Neural progenitor cell (in vitro differentiated cells): ENCODE measurements around the gene ALG12. TPM values are rescaled to one million over a fixed set of nuclear protein-coding genes. Genes with fewer than 3 reads are reported as not detected.
"Not testable (repeated sequence)": the region's sequence is repeated elsewhere in the genome, so short reads cannot be mapped to it uniquely, and the experiment has no call there.

Source experiments
- DNase-seq: peaks from one replicate; pipeline ENCODE4 v3.0.0-alpha.2; 2016; ENCODE audit warnings: low spot score
- H2AFZ ChIP-seq: fragments of 200-600 bp; sonication (generic); replicated peaks from 2 replicates; pipeline ENCODE4 v1.6.1; 2016; ENCODE audit warnings: antibody characterized with exemption
- H3F3A ChIP-seq: fragments of 200-600 bp; sonication (generic); 2 replicates; pipeline ENCODE4 v1.6.1; 2016; ENCODE audit warnings: antibody characterized with exemption, low read depth
- H3K27ac ChIP-seq: fragments of 200-600 bp; sonication (generic); 2 replicates; pipeline ENCODE4 v1.5.1; 2016; ENCODE audit warnings: mild to moderate bottlenecking
- H3K27me3 ChIP-seq: fragments of 200-600 bp; sonication (generic); 2 replicates; pipeline ENCODE4 v1.6.1; 2016; ENCODE audit warnings: mild to moderate bottlenecking, moderate library complexity
- H3K36me3 ChIP-seq: fragments of 200-600 bp; sonication (generic); 2 replicates; pipeline ENCODE4 v1.5.1; 2016
- H3K4me1 ChIP-seq: fragments of 200-600 bp; sonication (generic); 2 replicates; pipeline ENCODE4 v1.6.1; 2016; ENCODE audit warnings: mixed run types
- H3K4me2 ChIP-seq: fragments of 200-600 bp; sonication (generic); 2 replicates; pipeline ENCODE4 v1.6.1; 2016
- H3K4me3 ChIP-seq: fragments of 200-600 bp; sonication (generic); 2 replicates; pipeline ENCODE4 v1.5.1; 2016
- H3K79me2 ChIP-seq: fragments of 200-600 bp; sonication (generic); 2 replicates; pipeline ENCODE4 v1.6.1; 2016; ENCODE audit warnings: low read depth
- H3K9ac ChIP-seq: fragments of 200-600 bp; sonication (generic); 2 replicates; pipeline ENCODE4 v1.6.1; 2016
- H3K9me3 ChIP-seq: fragments of 200-600 bp; sonication (generic); 2 replicates; pipeline ENCODE4 v1.5.1; 2016; ENCODE audit warnings: low read depth
- H4K20me1 ChIP-seq: fragments of 200-600 bp; sonication (generic); 2 replicates; pipeline ENCODE4 v1.6.1; 2016; ENCODE audit warnings: low read depth
- H3K27ac Mint-ChIP-seq: 3 replicates; pipeline ENCODE4 v1.8.0; 2021; ENCODE audit warnings: mixed read lengths
- H3K27me3 Mint-ChIP-seq: 2 replicates; pipeline ENCODE4 v1.8.0; 2022; ENCODE audit warnings: low read depth, mild to moderate bottlenecking, inconsistent platforms, moderate library complexity, mixed read lengths; ENCODE audit not compliant: insufficient read depth
- H3K36me3 Mint-ChIP-seq: 3 replicates; pipeline ENCODE4 v1.8.0; 2021; ENCODE audit warnings: mixed read lengths
- H3K4me1 Mint-ChIP-seq: 3 replicates; pipeline ENCODE4 v1.8.0; 2021; ENCODE audit warnings: mixed read lengths
- H3K4me3 Mint-ChIP-seq: 3 replicates; pipeline ENCODE4 v1.8.0; 2021; ENCODE audit warnings: mild to moderate bottlenecking, moderate library complexity, mixed read lengths
- H3K9me3 Mint-ChIP-seq: 3 replicates; pipeline ENCODE4 v1.8.0; 2020; ENCODE audit warnings: mixed read lengths
- CTCF ChIP-seq: fragments of 200-600 bp; sonication (generic); IDR thresholded peaks from 2 replicates; pipeline ENCODE4 v1.5.1; 2017; ENCODE audit warnings: antibody characterized with exemption, mild to moderate bottlenecking
- EZH2 ChIP-seq: fragments of 200-600 bp; sonication (generic); IDR thresholded peaks from 2 replicates; pipeline ENCODE4 v1.6.1; 2017; ENCODE audit warnings: antibody characterized with exemption, mild to moderate bottlenecking, moderate library complexity
- EZH2phosphoT487 ChIP-seq: fragments of 200-600 bp; sonication (generic); IDR thresholded peaks from 2 replicates; pipeline ENCODE4 v1.6.1; 2017; ENCODE audit warnings: antibody characterized with exemption
- total RNA-seq: library from RNA; depleted of rRNA; stranded (reverse); fragments of >200 nt; gene quantifications from 2 replicates; pipeline ENCODE4 v1.2.3, GENCODE V29; 2015; ENCODE audit warnings: low replicate concordance

The ALG12 gene
- total RNA-seq, 1 donor from 2014 or later, result 4.9 TPM

- Histone ChIP-seq H3K4me1 (peaks cover 14% of the 10 kb centered on the region), H2AFZ (no peak overlapping the region), H3K79me2 (no peaks in the 10 kb centered on the region), H3K4me3 (no peak overlapping the region), H4K20me1 (no peaks in the 10 kb centered on the region), H3K36me3 (no peaks in the 10 kb centered on the region), H3K9me3 (no peaks in the 10 kb centered on the region), H3K9ac (no peak overlapping the region), H3K27me3 (no peaks in the 10 kb centered on the region), H3K4me2 (no peak overlapping the region), H3F3A (no peaks in the 10 kb centered on the region), H3K27ac (no peak overlapping the region)
- DNase-seq, result no peak
- Mint-ChIP-seq H3K27ac (no peak overlapping the region), H3K9me3 (no peaks in the 10 kb centered on the region), H3K4me3 (no peak overlapping the region), H3K36me3 (no peaks in the 10 kb centered on the region), H3K4me1 (peaks cover 12% of the 10 kb centered on the region), H3K27me3 (no peaks in the 10 kb centered on the region)
- TF ChIP-seq CTCF, result no peak
Observed at GRCh38 chr22:49947296-49947622, 29.0 kb upstream of the ALG12 start.

GRCh38 chr22:49946612-49947295 is 28.5 kb upstream of the ALG12 start:
- Mint-ChIP-seq H3K4me3 (no peak overlapping the region), H3K36me3 (no peaks in the 10 kb centered on the region), H3K9me3 (no peaks in the 10 kb centered on the region), H3K27me3 (no peaks in the 10 kb centered on the region), H3K4me1 (peaks cover 12% of the 10 kb centered on the region), H3K27ac (peak overlapping the region; percentile 42)
- H3K27me3 ChIP-seq, result no peaks in the 10 kb centered on the region
- no peak overlapping the region for H3K27ac ChIP-seq
- H3K4me3 ChIP-seq, result no peak overlapping the region
- DNase-seq, result peak; percentile 54
- no peaks in the 10 kb centered on the region for H3K9me3 ChIP-seq
- H3K4me2 ChIP-seq, result no peak overlapping the region
- H3K36me3 ChIP-seq, result no peaks in the 10 kb centered on the region
- no peak overlapping the region for H2AFZ ChIP-seq
- H3K79me2 ChIP-seq, result no peaks in the 10 kb centered on the region
- no peak overlapping the region for H3K9ac ChIP-seq
- peaks cover 14% of the 10 kb centered on the region for H3K4me1 ChIP-seq
- TF ChIP-seq EZH2phosphoT487 (no peak), CTCF (no peak), EZH2 (no peak)
- H3F3A ChIP-seq, result no peaks in the 10 kb centered on the region
- H4K20me1 ChIP-seq, result no peaks in the 10 kb centered on the region

- not testable (repeated sequence) for H3K4me3 Mint-ChIP-seq, H3K4me3 ChIP-seq, H3K27me3 ChIP-seq, H2AFZ ChIP-seq, H3K4me2 ChIP-seq, H3K36me3 ChIP-seq, H3K9me3 ChIP-seq, DNase-seq, H4K20me1 ChIP-seq, H3K27me3 Mint-ChIP-seq, H3K79me2 ChIP-seq, H3K9ac ChIP-seq, H3F3A ChIP-seq, H3K27ac Mint-ChIP-seq, H3K27ac ChIP-seq, H3K36me3 Mint-ChIP-seq, H3K9me3 Mint-ChIP-seq
- H3K4me1 Mint-ChIP-seq, result peaks cover 12% of the 10 kb centered on the region
- peaks cover 10% of the 10 kb centered on the region for H3K4me1 ChIP-seq
Observed at GRCh38 chr22:49945042-49945794, 27.0 kb upstream of the ALG12 start.

- no peak overlapping the region for H3K4me3 ChIP-seq
- no peak overlapping the region for H3K9ac ChIP-seq
- Mint-ChIP-seq H3K9me3 (peaks cover 3% of the 10 kb centered on the region), H3K4me3 (no peak overlapping the region), H3K27ac (no peak overlapping the region), H3K4me1 (peaks cover 14% of the 10 kb centered on the region), H3K27me3 (peaks cover 5% of the 10 kb centered on the region), H3K36me3 (no peaks in the 10 kb centered on the region)
- H3K9me3 ChIP-seq, result no peaks in the 10 kb centered on the region
- H3F3A ChIP-seq, result no peaks in the 10 kb centered on the region
- H3K4me2 ChIP-seq, result no peak overlapping the region
- no peak overlapping the region for H2AFZ ChIP-seq
- peaks cover 10% of the 10 kb centered on the region for H3K4me1 ChIP-seq
- no peaks in the 10 kb centered on the region for H3K27me3 ChIP-seq
- TF ChIP-seq EZH2 (no peak), EZH2phosphoT487 (no peak), CTCF (no peak)
- H3K36me3 ChIP-seq, result no peaks in the 10 kb centered on the region
- H4K20me1 ChIP-seq, result no peaks in the 10 kb centered on the region
- no peak overlapping the region for H3K27ac ChIP-seq
- no peaks in the 10 kb centered on the region for H3K79me2 ChIP-seq
- DNase-seq, result no peak
Observed at GRCh38 chr22:49944399-49944891, 26.2 kb upstream of the ALG12 start.
